Measurements from ENCODE around the gene CCDC194. TPM values are rescaled to one million over a fixed set of nuclear protein-coding genes. Genes with fewer than 3 reads are reported as not detected.

The CCDC194 gene
- total and polyA plus RNA-seq, 4 donors = 0.12 to 0.50 TPM; not detected in 2

DNA sequence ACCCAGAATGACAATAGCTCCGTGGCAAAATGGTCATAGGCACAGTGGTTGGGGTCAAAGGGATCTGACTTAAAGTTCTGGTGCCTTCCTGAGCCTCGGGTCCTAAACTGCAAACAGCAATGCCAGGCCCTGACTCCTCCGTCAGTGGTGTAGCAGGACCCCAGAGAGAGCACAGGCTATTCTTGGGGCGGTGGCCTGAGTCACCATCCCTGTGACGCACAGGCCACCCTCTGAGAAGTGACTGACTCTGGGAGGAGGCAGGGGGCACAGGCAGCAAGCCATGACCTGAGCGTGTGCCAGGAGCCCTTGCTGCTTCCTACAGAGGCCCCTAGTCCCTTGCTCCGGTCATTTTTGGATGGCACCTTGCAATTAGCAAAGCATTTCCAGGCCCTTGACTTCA, 35.6 kb downstream of the CCDC194 start:
- 86% methylated on average over 7 of the region's 7 CpGs for WGBS
- DNase-seq (ENCODE audit: low spot score) = no peak
- no peak for TF ChIP-seq JUND (IDR thresholded peaks at IDR 0.05)
- TF ChIP-seq CTCF (IDR thresholded peaks at IDR 0.05; ENCODE audit: low read depth, low read length, missing input control) = no peak
- TF ChIP-seq YY1 (IDR thresholded peaks at IDR 0.05) = no peak
- TF ChIP-seq, protein P1, sequence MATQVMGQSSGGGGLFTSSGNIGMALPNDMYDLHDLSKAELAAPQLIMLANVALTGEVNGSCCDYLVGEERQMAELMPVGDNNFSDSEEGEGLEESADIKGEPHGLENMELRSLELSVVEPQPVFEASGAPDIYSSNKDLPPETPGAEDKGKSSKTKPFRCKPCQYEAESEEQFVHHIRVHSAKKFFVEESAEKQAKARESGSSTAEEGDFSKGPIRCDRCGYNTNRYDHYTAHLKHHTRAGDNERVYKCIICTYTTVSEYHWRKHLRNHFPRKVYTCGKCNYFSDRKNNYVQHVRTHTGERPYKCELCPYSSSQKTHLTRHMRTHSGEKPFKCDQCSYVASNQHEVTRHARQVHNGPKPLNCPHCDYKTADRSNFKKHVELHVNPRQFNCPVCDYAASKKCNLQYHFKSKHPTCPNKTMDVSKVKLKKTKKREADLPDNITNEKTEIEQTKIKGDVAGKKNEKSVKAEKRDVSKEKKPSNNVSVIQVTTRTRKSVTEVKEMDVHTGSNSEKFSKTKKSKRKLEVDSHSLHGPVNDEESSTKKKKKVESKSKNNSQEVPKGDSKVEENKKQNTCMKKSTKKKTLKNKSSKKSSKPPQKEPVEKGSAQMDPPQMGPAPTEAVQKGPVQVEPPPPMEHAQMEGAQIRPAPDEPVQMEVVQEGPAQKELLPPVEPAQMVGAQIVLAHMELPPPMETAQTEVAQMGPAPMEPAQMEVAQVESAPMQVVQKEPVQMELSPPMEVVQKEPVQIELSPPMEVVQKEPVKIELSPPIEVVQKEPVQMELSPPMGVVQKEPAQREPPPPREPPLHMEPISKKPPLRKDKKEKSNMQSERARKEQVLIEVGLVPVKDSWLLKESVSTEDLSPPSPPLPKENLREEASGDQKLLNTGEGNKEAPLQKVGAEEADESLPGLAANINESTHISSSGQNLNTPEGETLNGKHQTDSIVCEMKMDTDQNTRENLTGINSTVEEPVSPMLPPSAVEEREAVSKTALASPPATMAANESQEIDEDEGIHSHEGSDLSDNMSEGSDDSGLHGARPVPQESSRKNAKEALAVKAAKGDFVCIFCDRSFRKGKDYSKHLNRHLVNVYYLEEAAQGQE (IDR thresholded peaks at IDR 0.05) = no peak
- TF ChIP-seq SP1 (IDR thresholded peaks at IDR 0.05) = no peak
- TF ChIP-seq NR2F2 (IDR thresholded peaks at IDR 0.05) = no peak
- TF ChIP-seq, protein P2, sequence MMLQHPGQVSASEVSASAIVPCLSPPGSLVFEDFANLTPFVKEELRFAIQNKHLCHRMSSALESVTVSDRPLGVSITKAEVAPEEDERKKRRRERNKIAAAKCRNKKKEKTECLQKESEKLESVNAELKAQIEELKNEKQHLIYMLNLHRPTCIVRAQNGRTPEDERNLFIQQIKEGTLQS (IDR thresholded peaks at IDR 0.05) = no peak
- TF ChIP-seq RXRA (IDR thresholded peaks at IDR 0.05) = no peak
- no peak for TF ChIP-seq EGR1 (IDR thresholded peaks at IDR 0.05; ENCODE audit: low read depth in 2 of 2)
- TF ChIP-seq, protein P3, sequence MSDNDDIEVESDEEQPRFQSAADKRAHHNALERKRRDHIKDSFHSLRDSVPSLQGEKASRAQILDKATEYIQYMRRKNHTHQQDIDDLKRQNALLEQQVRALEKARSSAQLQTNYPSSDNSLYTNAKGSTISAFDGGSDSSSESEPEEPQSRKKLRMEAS (IDR thresholded peaks at IDR 0.05) = no peak

DNA sequence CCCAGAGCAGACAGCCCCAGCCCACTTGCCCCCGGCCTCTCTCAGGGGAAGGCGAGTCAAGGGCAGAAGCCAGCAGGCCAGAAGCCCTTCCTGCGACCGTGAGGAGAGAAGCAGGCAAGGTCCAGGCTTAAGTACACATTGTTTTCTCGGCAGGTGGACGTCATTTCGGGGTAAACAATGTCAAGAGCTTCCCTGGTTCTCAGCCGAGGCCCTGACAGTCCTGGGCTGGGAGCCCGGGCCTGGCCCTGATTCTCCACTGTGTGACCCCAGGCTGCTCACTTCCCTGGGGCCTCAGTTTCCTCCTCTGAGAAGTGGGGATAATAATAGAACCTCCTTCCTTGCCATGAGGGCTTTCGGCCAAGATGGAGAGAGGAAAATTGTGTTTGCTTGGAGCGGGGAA, 36.3 kb downstream of the CCDC194 start:
- TF ChIP-seq, protein P2 (IDR thresholded peaks at IDR 0.05) = no peak
- TF ChIP-seq SP1 (IDR thresholded peaks at IDR 0.05) (no peak), TAF1 (conservative IDR thresholded peaks at IDR 0.05) (no peak), JUND (IDR thresholded peaks at IDR 0.05) (no peak), HNF4G (IDR thresholded peaks at IDR 0.05) (no peak)
- H3K9ac ChIP-seq (ENCODE audit: low read depth in 1 of 2, low read length in 2 of 2) = no peak overlapping the region
- H3K4me1 ChIP-seq (ENCODE audit: control insufficient read depth in 4 of 4, insufficient read depth in 4 of 4, low read length in 3 of 4) = no peaks in the 10 kb centered on the region
- WGBS = 67% methylated on average over 11 of the region's 11 CpGs
- no peak overlapping the region for H3K4me3 ChIP-seq (ENCODE audit: low read depth in 1 of 3, low read length in 3 of 3)
- no peaks in the 10 kb centered on the region for H3K9me3 ChIP-seq (ENCODE audit: control insufficient read depth in 4 of 4, low read length in 3 of 4)
- H3K27ac ChIP-seq (ENCODE audit: low read depth in 1 of 2, low read length in 2 of 2) = no peak overlapping the region
- no peak for DNase-seq (ENCODE audit: low spot score)
- no peaks in the 10 kb centered on the region for H3K27me3 ChIP-seq (ENCODE audit: control insufficient read depth in 4 of 4, insufficient read depth in 4 of 4, low read length in 3 of 4)
- H3K36me3 ChIP-seq (ENCODE audit: control insufficient read depth in 4 of 4, insufficient read depth in 3 of 4, low read depth in 1 of 4, low read length in 3 of 4) = no peaks in the 10 kb centered on the region

More for the DNA sequence above, 35.6 kb downstream of the CCDC194 start:
- H3K4me1 ChIP-seq (ENCODE audit: control insufficient read depth in 4 of 4, insufficient read depth in 4 of 4, low read length in 3 of 4) = no peaks in the 10 kb centered on the region
- no peaks in the 10 kb centered on the region for H3K9me3 ChIP-seq (ENCODE audit: control insufficient read depth in 4 of 4, low read length in 3 of 4)
- H3K27ac ChIP-seq (ENCODE audit: low read depth in 1 of 2, low read length in 2 of 2) = no peak overlapping the region
- no peak overlapping the region for H3K9ac ChIP-seq (ENCODE audit: low read depth in 1 of 2, low read length in 2 of 2)
- H3K27me3 ChIP-seq (ENCODE audit: control insufficient read depth in 4 of 4, insufficient read depth in 4 of 4, low read length in 3 of 4) = no peaks in the 10 kb centered on the region
- H3K36me3 ChIP-seq (ENCODE audit: control insufficient read depth in 4 of 4, insufficient read depth in 3 of 4, low read depth in 1 of 4, low read length in 3 of 4) = no peaks in the 10 kb centered on the region
- no peak overlapping the region for H3K4me3 ChIP-seq (ENCODE audit: low read depth in 1 of 3, low read length in 3 of 3)
